ENCODE results near the gene SMLR1.
A peak's percentile ranks its signal among the peaks of the same experiment; 100 is the strongest.

SMLR1 gene

GRCh38 chr6:130824978-130825694 is 2.1 kb upstream of the SMLR1 start:
- FAIRE-seq (no peak), DNase-seq (ENCODE audit: insufficient read length, low spot score) (no peak)

GRCh38 chr6:130825772-130826441 is 1.3 kb upstream of the SMLR1 start:
- no peak for DNase-seq (ENCODE audit: insufficient read length, low spot score)

DNA sequence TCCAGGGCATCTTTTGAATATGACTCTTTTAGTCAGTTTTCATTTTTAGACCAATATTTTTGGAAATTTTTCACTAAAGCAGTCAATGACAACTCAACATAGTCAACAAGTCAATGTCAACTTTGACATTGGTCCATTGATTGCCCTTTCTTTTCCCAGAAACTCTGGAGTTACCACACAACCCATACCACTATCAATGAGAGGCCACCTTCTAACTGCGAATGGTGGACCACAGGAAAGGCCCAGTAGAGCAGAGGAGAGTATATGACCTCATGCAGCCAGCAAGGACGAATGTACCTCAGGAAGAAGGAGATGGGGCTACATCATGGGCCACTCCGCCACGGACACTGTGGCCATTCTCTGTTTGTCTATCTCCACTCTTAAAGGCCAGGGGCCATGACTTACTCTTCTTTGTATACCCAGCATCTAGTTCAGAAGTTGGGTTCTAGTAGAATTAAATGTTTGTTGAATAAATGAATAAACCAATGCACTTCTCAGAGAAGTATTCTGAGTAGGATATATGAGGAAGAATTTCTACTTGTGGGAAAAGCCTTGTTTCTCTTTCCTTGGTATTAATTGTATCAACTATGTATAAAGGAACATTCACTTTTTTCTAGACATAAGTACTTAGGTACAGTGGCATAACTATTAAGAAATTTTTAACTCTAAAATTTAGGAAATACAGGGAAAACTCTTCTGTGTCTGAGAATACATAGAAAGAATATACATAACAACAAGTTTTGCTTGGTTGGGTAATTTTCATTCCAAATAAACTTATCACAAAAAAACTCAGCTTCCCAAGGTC is 562 bp upstream of the SMLR1 start:
- DNase-seq (ENCODE audit: insufficient read length, low spot score) (no peak), FAIRE-seq (no peak)

More at GRCh38 chr6:130825772-130826441, 1.3 kb upstream of the SMLR1 start:
- FAIRE-seq: no peak

DNA sequence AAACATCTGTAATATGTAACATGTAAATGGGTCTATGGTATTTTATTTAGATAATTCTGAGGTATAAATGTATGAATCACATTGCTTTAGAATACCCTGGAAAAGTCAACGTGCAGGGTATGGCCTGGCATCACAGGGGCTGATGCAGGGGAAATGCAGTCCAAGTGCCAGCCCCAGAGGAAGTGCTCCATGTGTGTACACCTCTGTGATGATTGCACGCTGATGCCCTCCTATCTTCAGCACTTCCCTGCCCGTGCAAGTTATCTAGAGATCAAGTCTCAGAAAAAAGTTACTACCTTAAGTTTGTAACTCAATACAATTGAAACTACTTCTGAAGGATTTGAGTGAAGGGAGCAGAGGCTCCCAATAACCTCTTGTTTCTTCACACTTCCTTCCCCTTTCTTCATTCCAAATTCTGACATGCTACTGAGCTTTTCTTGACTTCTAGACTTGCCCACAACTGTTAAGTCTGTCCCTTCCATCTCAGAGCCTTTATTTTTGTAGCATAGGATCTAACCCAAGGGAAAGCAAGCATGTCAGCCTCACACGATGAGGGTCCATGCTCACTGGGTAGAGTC is 2.2 kb downstream of the SMLR1 start:
- DNase-seq (ENCODE audit: insufficient read length, low spot score): no peak
- no peak for FAIRE-seq

- DNase-seq (ENCODE audit: insufficient read length, low spot score): no peak
- no peak for FAIRE-seq
Observed at GRCh38 chr6:130831607-130832006, 4.4 kb downstream of the SMLR1 start.

DNA sequence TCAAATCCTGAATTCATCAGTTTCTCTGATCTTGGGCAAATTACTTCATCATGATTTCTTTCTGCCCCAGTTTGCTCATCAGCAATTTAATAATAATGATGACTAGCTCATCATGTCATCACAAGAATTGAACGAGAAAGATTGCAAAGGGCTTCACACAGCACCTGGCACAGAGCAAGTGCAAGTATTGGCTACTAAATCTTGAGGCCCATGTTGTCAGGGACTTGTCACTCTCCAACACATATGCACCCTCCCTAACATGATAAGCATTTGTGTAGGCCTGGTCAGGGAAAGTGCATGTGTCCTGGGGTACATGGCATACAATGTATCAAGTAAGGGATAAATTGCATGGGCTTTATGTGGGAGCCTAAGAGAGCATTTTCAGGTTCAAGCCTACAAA is 6.4 kb downstream of the SMLR1 start:
- FAIRE-seq (no peak), DNase-seq (ENCODE audit: insufficient read length, low spot score) (no peak)

DNA sequence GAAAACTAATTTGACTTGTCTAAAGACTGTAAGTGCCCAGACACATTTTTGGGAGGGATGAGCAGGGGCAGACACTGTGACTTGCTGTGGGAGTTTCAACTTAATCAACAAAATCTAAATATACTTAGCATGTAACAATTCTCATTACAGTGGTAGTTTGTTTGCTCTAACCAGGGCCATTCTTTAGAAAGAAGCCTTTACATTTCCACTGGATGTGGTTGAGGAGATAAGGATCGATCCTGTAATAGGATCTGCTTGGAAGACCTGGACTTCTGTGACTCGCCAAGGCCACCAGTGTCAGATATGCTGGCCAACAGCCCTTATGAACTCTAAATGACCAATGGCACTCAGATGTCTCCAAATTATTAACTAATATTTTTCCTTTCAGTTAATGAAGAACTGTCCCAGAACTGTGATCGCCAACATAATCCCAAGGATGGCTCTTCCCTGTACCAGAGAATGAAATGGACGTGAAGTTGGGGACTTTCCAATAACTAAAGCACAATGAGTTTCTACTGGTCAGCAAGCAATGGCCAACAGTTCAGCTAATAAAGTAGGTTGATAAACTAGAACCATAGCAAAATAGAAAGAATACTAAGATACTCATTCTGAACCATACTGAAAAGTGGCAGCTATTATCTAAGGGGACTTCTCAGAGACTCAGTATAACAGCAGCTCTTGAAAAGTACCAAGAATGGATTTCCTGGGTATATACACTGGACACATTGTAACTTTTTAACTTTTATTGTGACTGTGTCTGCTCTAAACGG is 7.5 kb downstream of the SMLR1 start:
- no peak for DNase-seq (ENCODE audit: insufficient read length, low spot score)
- FAIRE-seq: no peak

- no peak for DNase-seq (ENCODE audit: insufficient read length, low spot score)
- FAIRE-seq: no peak
Observed at GRCh38 chr6:130836055-130836640, 8.9 kb downstream of the SMLR1 start.

DNA sequence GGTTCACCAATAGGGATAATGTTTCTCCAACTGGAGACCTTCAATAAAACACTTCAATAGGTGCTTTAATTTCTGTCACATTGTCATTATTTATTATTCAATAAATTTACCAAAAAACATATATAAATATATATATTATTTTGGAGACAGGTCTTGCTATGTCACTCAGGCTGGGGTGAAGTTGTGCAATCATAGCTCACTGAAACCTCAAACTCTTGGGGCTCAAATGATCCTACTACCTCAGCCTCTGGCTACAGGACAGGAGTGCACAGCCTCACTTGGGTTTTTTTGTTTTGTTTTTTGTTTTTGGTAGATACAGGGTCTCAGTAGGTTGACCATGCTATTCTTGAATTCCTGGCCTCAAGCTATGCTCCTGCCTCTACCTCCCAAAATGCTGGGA is 9.9 kb downstream of the SMLR1 start:
- DNase-seq (ENCODE audit: insufficient read length, low spot score) (no peak), FAIRE-seq (no peak)

GRCh38 chr6:130838250-130838860 is 11.1 kb downstream of the SMLR1 start:
- DNase-seq (ENCODE audit: insufficient read length, low spot score) (no peak), FAIRE-seq (no peak)

DNA sequence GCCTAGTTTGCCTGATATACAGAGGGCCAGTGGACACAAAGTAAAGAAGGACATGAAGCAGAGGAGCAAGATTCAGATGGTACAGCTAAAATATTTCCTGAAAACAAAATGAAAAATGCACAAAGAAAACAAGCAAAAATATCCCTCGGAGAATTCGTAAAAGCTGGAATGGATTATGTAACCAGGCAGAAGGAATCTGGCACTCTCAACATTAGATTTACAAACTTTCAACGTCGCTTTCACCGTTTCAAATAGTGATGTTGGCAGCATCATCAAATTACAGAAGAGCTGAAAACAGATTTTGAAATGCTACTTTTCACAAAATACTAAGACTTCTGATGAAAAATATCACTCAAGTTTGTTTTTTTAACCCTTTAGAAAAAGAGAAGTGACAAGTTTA is 11.7 kb downstream of the SMLR1 start:
- DNase-seq (ENCODE audit: insufficient read length, low spot score) (no peak), FAIRE-seq (no peak)

GRCh38 chr6:130839379-130839778 is 12.2 kb downstream of the SMLR1 start:
- DNase-seq (ENCODE audit: insufficient read length, low spot score): no peak
- no peak for FAIRE-seq

DNA sequence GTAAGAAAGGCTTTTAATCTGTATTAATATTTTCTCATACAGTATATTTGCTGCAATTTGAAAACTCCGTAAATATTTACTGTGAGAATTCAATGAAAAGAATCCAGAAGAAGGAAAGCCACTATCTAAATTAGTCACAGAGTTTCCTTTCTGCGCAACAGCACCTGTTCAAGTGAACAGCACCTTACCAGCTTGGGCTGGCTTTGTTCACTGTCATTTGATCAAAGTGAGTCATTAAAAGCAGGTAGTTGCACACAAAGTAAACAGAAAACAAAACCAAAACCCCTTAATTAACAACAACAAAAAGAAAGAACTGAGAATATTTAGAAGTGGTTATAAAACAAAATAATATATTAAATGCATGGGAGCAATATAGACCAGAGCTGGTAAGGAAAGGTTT is 12.8 kb downstream of the SMLR1 start:
- DNase-seq (ENCODE audit: insufficient read length, low spot score) (no peak), FAIRE-seq (no peak)

DNA sequence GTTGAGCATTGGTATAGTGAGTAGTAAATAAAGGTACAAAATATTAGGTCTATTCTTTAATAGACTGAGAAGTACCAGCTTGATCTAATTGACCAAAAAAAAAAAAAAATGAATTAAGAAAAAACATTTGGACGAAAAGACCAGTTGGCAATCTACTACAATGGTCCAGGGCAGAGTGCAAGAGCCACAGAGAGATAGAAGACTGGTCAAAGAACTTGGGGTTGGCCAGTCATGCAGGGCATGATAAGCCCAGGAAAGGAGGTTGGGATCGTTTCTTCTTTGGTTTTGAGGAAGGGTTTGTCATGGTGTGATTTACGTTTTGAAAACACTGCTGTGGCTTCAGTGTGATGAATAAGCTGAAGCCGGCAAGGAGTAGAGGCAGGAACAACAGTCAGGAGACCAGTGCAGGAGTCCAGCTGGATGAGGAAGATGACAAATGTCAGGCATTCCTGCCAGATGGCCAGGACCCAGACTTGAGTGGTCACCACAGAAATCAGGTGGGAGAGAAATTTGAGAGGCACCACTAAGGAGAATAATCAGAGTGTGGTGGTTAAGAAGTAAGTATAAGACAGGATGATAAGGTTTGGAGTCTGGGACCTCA is 14.0 kb downstream of the SMLR1 start:
- no peak for DNase-seq (ENCODE audit: insufficient read length, low spot score)
- no peak for FAIRE-seq

GRCh38 chr6:130843575-130844320 is 16.5 kb downstream of the SMLR1 start:
- DNase-seq (ENCODE audit: insufficient read length, low spot score) (peak; percentile 42), FAIRE-seq (peak; percentile 58)

GRCh38 chr6:130846501-130846900 is 19.3 kb downstream of the SMLR1 start:
- FAIRE-seq (no peak), DNase-seq (ENCODE audit: insufficient read length, low spot score) (no peak)

GRCh38 chr6:130847001-130847910 is 20.1 kb downstream of the SMLR1 start:
- FAIRE-seq (no peak), DNase-seq (ENCODE audit: insufficient read length, low spot score) (no peak)

- DNase-seq (ENCODE audit: insufficient read length, low spot score) (peak; percentile 5), FAIRE-seq (no peak)
Observed at GRCh38 chr6:130848945-130849344, 21.7 kb downstream of the SMLR1 start.

Data from HTR-8/SVneo (cell line).